Upper lobe of left lung (tissue), 4 donors: ENCODE results near the gene SMIM43.

Source experiments
- POLR2A ChIP-seq, 4 donors: fragments of 450-650 bp; IDR thresholded peaks; one replicate each; pipeline ENCODE4 v1.5.1; 2016 to 2017; ENCODE audit warnings: antibody characterized with exemption in 4 of 4, mild to moderate bottlenecking in 2 of 4
- POLR2AphosphoS5 ChIP-seq, 2 donors: sonication (generic); formaldehyde crosslinking; IDR thresholded peaks; one replicate each; pipeline ENCODE4 v1.5.1; 2017; ENCODE audit warnings: antibody characterized with exemption in 2 of 2
- TF ChIP-seq, protein P1 (sequence below), 6 experiments: fragments of 450-650 bp in 4 of 6; fragments of 200-600 bp in 2 of 6; sonication (generic) in 2 of 6; IDR thresholded peaks; one replicate each; pipeline ENCODE4 v1.5.1; 2016 to 2019; ENCODE audit warnings: antibody characterized with exemption in 6 of 6

DNA sequence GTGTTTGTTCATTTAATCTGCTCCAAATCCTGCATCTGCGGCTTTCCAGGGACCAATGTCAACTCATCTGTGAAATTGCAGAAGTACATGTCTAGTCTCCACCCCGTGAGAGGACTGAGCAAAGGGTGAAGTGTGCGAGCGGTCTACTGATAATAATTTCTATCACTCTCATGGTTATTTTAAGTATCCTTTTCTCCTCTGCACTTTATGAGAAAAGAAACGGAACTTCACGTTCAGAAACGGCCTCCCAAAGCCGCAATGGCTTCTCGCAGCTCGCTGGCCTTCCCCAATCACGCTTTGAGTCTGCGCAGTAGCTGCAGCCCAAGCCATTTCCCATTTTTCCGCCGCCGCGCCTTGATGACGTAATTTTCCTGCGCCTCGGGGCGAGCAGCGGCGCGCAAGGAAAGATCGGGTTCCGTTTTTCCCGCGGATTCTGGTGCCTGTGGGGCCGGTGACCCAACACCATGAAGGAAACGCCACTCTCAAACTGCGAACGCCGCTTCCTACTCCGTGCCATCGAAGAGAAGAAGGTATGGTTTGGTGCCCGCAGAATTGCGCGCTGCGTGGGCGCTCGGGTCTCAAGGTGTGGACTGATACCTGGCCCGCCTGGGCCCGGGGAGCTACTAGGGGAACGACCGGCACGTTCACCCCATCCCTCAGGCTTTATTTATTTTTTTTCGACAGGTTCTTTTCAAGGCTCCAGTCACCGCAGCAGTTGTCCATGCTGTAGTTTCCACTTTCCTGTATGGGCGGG is 36.2 kb upstream of the SMIM43 start, which contains the start of gene EXOSC9:
- TF ChIP-seq, protein P1, sequence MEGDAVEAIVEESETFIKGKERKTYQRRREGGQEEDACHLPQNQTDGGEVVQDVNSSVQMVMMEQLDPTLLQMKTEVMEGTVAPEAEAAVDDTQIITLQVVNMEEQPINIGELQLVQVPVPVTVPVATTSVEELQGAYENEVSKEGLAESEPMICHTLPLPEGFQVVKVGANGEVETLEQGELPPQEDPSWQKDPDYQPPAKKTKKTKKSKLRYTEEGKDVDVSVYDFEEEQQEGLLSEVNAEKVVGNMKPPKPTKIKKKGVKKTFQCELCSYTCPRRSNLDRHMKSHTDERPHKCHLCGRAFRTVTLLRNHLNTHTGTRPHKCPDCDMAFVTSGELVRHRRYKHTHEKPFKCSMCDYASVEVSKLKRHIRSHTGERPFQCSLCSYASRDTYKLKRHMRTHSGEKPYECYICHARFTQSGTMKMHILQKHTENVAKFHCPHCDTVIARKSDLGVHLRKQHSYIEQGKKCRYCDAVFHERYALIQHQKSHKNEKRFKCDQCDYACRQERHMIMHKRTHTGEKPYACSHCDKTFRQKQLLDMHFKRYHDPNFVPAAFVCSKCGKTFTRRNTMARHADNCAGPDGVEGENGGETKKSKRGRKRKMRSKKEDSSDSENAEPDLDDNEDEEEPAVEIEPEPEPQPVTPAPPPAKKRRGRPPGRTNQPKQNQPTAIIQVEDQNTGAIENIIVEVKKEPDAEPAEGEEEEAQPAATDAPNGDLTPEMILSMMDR (IDR thresholded peaks at IDR 0.05): peak in 3 of 6 experiments; percentile 6 to 41 (median 31)
- TF ChIP-seq POLR2A (IDR thresholded peaks at IDR 0.05): peak in 3 of 4 donors; percentile 41 to 87 (median 81)
- peak; percentile 87 to 97 for TF ChIP-seq POLR2AphosphoS5 (IDR thresholded peaks at IDR 0.05)
